Midbrain (tissue), 1 donor: ENCODE results near the gene CDKN2A.
"Not testable (repeated sequence)": the region's sequence is repeated elsewhere in the genome, so short reads cannot be mapped to it uniquely, and the experiment has no call there.

Source experiments
- DNase-seq: peaks from one replicate; lab custom pipeline; 2025; lab: John Stamatoyannopoulos, UW

Gene CDKN2A

GRCh38 chr9:21982391-21982790 is 11.8 kb downstream of the CDKN2A start:
- no peak for DNase-seq

GRCh38 chr9:21976334-21976875 is 17.8 kb downstream of the CDKN2A start:
- no peak for DNase-seq

GRCh38 chr9:21974722-21975409 is 19.3 kb downstream of the CDKN2A start:
- no peak for DNase-seq

- DNase-seq, result no peak
These were observed 19.9 kb downstream of the CDKN2A start for GRCh38 chr9:21974343-21974721.

- no peak for DNase-seq
These were observed 21.8 kb downstream of the CDKN2A start for GRCh38 chr9:21972361-21972760.

GRCh38 chr9:21970800-21971640 is 23.2 kb downstream of the CDKN2A start:
- no peak for DNase-seq

GRCh38 chr9:21969951-21970799 is 24.0 kb downstream of the CDKN2A start:
- DNase-seq, result no peak

- DNase-seq, result no peak
These were observed 24.9 kb downstream of the CDKN2A start for GRCh38 chr9:21969011-21969940.

- DNase-seq, result no peak
These were observed 25.7 kb downstream of the CDKN2A start for GRCh38 chr9:21968331-21969010.

GRCh38 chr9:21967702-21968101 is 26.5 kb downstream of the CDKN2A start:
- DNase-seq, result no peak

- no peak for DNase-seq
These were observed 27.0 kb downstream of the CDKN2A start for GRCh38 chr9:21967169-21967568.

- DNase-seq, result no peak
These were observed 27.9 kb downstream of the CDKN2A start for GRCh38 chr9:21966140-21966851.

GRCh38 chr9:21965401-21965951 is 28.7 kb downstream of the CDKN2A start:
- DNase-seq, result no peak

GRCh38 chr9:21964925-21965385 is 29.2 kb downstream of the CDKN2A start:
- DNase-seq, result no peak

GRCh38 chr9:21961569-21961968 is 32.6 kb downstream of the CDKN2A start:
- no peak for DNase-seq

- DNase-seq, result not testable (repeated sequence)
These were observed 34.9 kb downstream of the CDKN2A start for GRCh38 chr9:21959268-21959667.

- DNase-seq, result no peak
These were observed 35.4 kb downstream of the CDKN2A start for GRCh38 chr9:21958833-21959232.

GRCh38 chr9:21945606-21946005 is 48.6 kb downstream of the CDKN2A start:
- no peak for DNase-seq

GRCh38 chr9:21943464-21943863 is 50.7 kb downstream of the CDKN2A start:
- no peak for DNase-seq
